Immature natural killer cell (primary cell): ENCODE data around the gene SLC9B2. TPM values are rescaled to one million over a fixed set of nuclear protein-coding genes. Genes with fewer than 3 reads are reported as not detected.

ENCODE experiments used
- DNase-seq, 3 donors: peaks; one replicate each; pipeline ENCODE4 v3.0.0; 2022; ENCODE audit warnings: mixed read lengths in 1 of 3
- H3K27ac Mint-ChIP-seq, 6 donors: one replicate each; pipeline ENCODE4 v1.8.0; 2020; ENCODE audit warnings: mixed read lengths in 6 of 6, mild to moderate bottlenecking in 5 of 6, inconsistent platforms in 4 of 6, moderate library complexity in 3 of 6
- H3K27me3 Mint-ChIP-seq, 3 donors: one replicate each; pipeline ENCODE4 v1.8.0; 2020 to 2021; ENCODE audit warnings: low read depth in 3 of 3, mild to moderate bottlenecking in 3 of 3, mixed read lengths in 3 of 3, moderate library complexity in 3 of 3, inconsistent platforms in 1 of 3
- H3K36me3 Mint-ChIP-seq, 3 donors: one replicate each; pipeline ENCODE4 v1.8.0; 2020; ENCODE audit warnings: mixed read lengths in 3 of 3, inconsistent platforms in 2 of 3, mild to moderate bottlenecking in 2 of 3
- H3K4me1 Mint-ChIP-seq, 2 donors: one replicate each; pipeline ENCODE4 v1.8.0; 2020; ENCODE audit warnings: inconsistent platforms in 2 of 2, mild to moderate bottlenecking in 2 of 2, mixed read lengths in 2 of 2, moderate library complexity in 1 of 2
- H3K4me3 Mint-ChIP-seq, 5 donors: one replicate each; pipeline ENCODE4 v1.8.0; 2020; ENCODE audit warnings: mild to moderate bottlenecking in 5 of 5, mixed read lengths in 5 of 5, inconsistent platforms in 3 of 5, moderate library complexity in 3 of 5
- H3K9me3 Mint-ChIP-seq, 6 donors: one replicate each; pipeline ENCODE4 v1.8.0; 2020; ENCODE audit warnings: mild to moderate bottlenecking in 6 of 6, mixed read lengths in 6 of 6, inconsistent platforms in 4 of 6, moderate library complexity in 3 of 6
- polyA plus RNA-seq, 3 donors: library from polyadenylated mRNA; unstranded; fragments of 300-500 nt; fragmentation: Illumina TruSeq; gene quantifications; one replicate each; pipeline ENCODE4 v1.2.3, GENCODE V29; 2021

Gene SLC9B2
- polyA plus RNA-seq, 3 donors from 2014 or later, result 8.9 to 15.7 (median 9.8) TPM

DNA sequence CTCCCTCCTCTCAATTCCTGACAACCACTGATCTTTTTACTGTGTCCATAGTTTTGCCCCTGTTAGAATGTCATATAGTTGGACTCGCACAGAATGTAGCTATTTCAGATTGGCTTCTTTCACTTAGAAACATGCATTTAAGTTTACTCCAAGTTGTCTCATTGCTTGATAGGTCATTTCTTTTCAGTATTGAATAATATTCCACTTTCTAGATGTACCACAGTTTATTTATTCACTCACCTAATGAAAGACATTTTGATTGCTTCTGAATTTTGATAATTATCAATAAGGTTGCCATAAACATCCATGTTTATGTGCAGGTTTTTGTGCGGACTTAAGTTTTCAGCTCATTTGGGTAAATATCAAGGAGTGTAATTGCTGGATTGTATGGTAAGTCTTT lies 95.6 kb downstream of the SLC9B2 start:
- H3K27ac Mint-ChIP-seq, result no peak overlapping the region
- peaks cover 0 to 4% (median 2%) of the 10 kb centered on the region in 3 donors for H3K27me3 Mint-ChIP-seq
- no peak for DNase-seq
- no peaks in the 10 kb centered on the region for H3K4me1 Mint-ChIP-seq
- no peaks in the 10 kb centered on the region for H3K36me3 Mint-ChIP-seq
- H3K9me3 Mint-ChIP-seq, result peaks cover 0 to 2% (median 0%) of the 10 kb centered on the region in 6 donors
- H3K4me3 Mint-ChIP-seq, result no peak overlapping the region

Other genes starting within 250 kb of the SLC9B2 start
- gene UBE2D3, start 249.2 kb downstream of the SLC9B2 start, polyA plus RNA-seq, result 100 to 1,000 TPM; 411 to 718 (median 463) TPM
- gene CISD2, start 207.8 kb downstream of the SLC9B2 start, polyA plus RNA-seq, result 10 to 100 TPM; 33.1 to 36.9 (median 34.9) TPM
- gene SLC9B1, start 57.1 kb downstream of the SLC9B2 start, polyA plus RNA-seq, result 1 to 10 TPM in 2 of 3 donors, not detected in 1; 1.8 to 3.2 TPM
- gene BDH2, start 23.1 kb upstream of the SLC9B2 start, polyA plus RNA-seq, result 10 to 100 TPM; 31.0 to 37.1 (median 36.4) TPM
- under 1 TPM in 2 of 3 donors, not detected in 1; 0.43 to 0.91 TPM for gene CENPE, start 121.6 kb upstream of the SLC9B2 start, polyA plus RNA-seq